ENCODE measurements around the gene HAAO.

The HAAO gene

DNA sequence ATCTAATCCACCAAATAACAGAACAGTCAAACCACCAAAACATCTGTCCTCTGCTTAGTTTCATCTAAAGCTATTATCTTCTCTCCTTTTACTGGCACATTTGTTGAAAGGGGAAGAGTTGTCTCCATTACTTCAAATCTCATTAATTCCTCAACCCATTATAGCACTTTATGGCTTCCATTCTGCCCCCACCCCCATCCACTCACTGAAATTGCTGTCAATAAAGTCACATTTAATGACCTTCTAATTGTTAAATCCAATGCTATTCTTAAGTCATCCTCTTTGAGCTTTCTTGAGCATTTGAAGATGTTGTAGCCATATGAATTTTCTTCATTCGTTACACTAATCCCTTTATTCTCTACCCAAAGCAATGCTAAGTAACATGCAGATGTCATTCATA, 33.6 kb downstream of the HAAO start:
- DNase-seq: no peak
- H2AK5ac ChIP-seq (ENCODE audit: low read length, severe bottlenecking): no peak overlapping the region
- no peak overlapping the region for H2BK120ac ChIP-seq (ENCODE audit: low read depth, low read length)
- no peak overlapping the region for H2BK12ac ChIP-seq (ENCODE audit: low read length in 2 of 2)
- H3K4me1 ChIP-seq (ENCODE audit: control insufficient read depth, insufficient read depth, low read depth, low read length): peaks cover 6% of the 10 kb centered on the region
- H2BK5ac ChIP-seq (ENCODE audit: low read depth, low read length, poor library complexity, severe bottlenecking): no peak overlapping the region
- H4K91ac ChIP-seq (ENCODE audit: low read length): no peak overlapping the region
- no peak overlapping the region for H3K4me2 ChIP-seq (ENCODE audit: low read length, poor library complexity, severe bottlenecking)
- H3K9me3 ChIP-seq (ENCODE audit: control insufficient read depth, low read length): no peaks in the 10 kb centered on the region
- no peak overlapping the region for H3K23ac ChIP-seq (ENCODE audit: low read length in 2 of 2)
- no peak overlapping the region for H2AFZ ChIP-seq (ENCODE audit: low read depth, low read length)
- no peak overlapping the region for H3K4ac ChIP-seq (ENCODE audit: low read depth in 1 of 2, low read length in 2 of 2)
- H3K27me3 ChIP-seq (ENCODE audit: control insufficient read depth in 1 of 2, insufficient read depth in 1 of 2, low read length in 2 of 2): no peaks in the 10 kb centered on the region
- H3K36me3 ChIP-seq (ENCODE audit: control insufficient read depth in 1 of 2, insufficient read depth in 2 of 2, low read depth in 1 of 2, low read length in 2 of 2): peaks cover 4 to 65% of the 10 kb centered on the region in 2 experiments
- no peak overlapping the region for H3K14ac ChIP-seq (ENCODE audit: low read length in 2 of 2)
- H4K8ac ChIP-seq (ENCODE audit: low read length): no peak overlapping the region
- 92% methylated on average over 1 of the region's 1 CpG for WGBS
- no peak overlapping the region for H3K4me3 ChIP-seq (ENCODE audit: insufficient read depth in 1 of 2, low read depth in 1 of 2, low read length in 2 of 2)
- H3K18ac ChIP-seq (ENCODE audit: low read depth in 1 of 2, low read length in 2 of 2): no peak overlapping the region
- no peaks in the 10 kb centered on the region for H3K79me1 ChIP-seq (replicated peaks; ENCODE audit: low read length, poor library complexity, severe bottlenecking)
- no peak overlapping the region for H2BK15ac ChIP-seq (ENCODE audit: low read depth, poor library complexity, severe bottlenecking)
- no peak overlapping the region for H3K9ac ChIP-seq (ENCODE audit: low read length)
- no peak overlapping the region for H3K27ac ChIP-seq (ENCODE audit: low read length, poor library complexity, severe bottlenecking)

- no peak overlapping the region for H3K27ac ChIP-seq (ENCODE audit: low read length, poor library complexity, severe bottlenecking)
- H2BK12ac ChIP-seq (ENCODE audit: low read length in 2 of 2): no peak overlapping the region
- no peak overlapping the region for H3K14ac ChIP-seq (ENCODE audit: low read length in 2 of 2)
- no peak overlapping the region for H2BK15ac ChIP-seq (ENCODE audit: low read depth, poor library complexity, severe bottlenecking)
- H3K9ac ChIP-seq (ENCODE audit: low read length): no peak overlapping the region
- no peak overlapping the region for H2AFZ ChIP-seq (ENCODE audit: low read depth, low read length)
- no peak overlapping the region for H3K4me2 ChIP-seq (ENCODE audit: low read length, poor library complexity, severe bottlenecking)
- H4K91ac ChIP-seq (ENCODE audit: low read length): no peak overlapping the region
- H3K9me3 ChIP-seq (ENCODE audit: control insufficient read depth, low read length): no peaks in the 10 kb centered on the region
- no peak overlapping the region for H2BK120ac ChIP-seq (ENCODE audit: low read depth, low read length)
- H3K18ac ChIP-seq (ENCODE audit: low read depth in 1 of 2, low read length in 2 of 2): no peak overlapping the region
- no peak overlapping the region for H3K4ac ChIP-seq (ENCODE audit: low read depth in 1 of 2, low read length in 2 of 2)
- peaks cover 4 to 65% of the 10 kb centered on the region in 2 experiments for H3K36me3 ChIP-seq (ENCODE audit: control insufficient read depth in 1 of 2, insufficient read depth in 2 of 2, low read depth in 1 of 2, low read length in 2 of 2)
- no peak overlapping the region for H3K4me3 ChIP-seq (ENCODE audit: insufficient read depth in 1 of 2, low read depth in 1 of 2, low read length in 2 of 2)
- no peak overlapping the region for H2BK5ac ChIP-seq (ENCODE audit: low read depth, low read length, poor library complexity, severe bottlenecking)
- DNase-seq: no peak
- no peak overlapping the region for H4K8ac ChIP-seq (ENCODE audit: low read length)
- H3K23ac ChIP-seq (ENCODE audit: low read length in 2 of 2): no peak overlapping the region
- peaks cover 6% of the 10 kb centered on the region for H3K4me1 ChIP-seq (ENCODE audit: control insufficient read depth, insufficient read depth, low read depth, low read length)
- H2AK5ac ChIP-seq (ENCODE audit: low read length, severe bottlenecking): no peak overlapping the region
- no peaks in the 10 kb centered on the region for H3K27me3 ChIP-seq (ENCODE audit: control insufficient read depth in 1 of 2, insufficient read depth in 1 of 2, low read length in 2 of 2)
- WGBS: 88% methylated on average over 4 of the region's 4 CpGs
- H3K79me1 ChIP-seq (replicated peaks; ENCODE audit: low read length, poor library complexity, severe bottlenecking): no peaks in the 10 kb centered on the region
Measured at GRCh38 chr2:42757981-42758740, 34.2 kb downstream of the HAAO start.

DNA sequence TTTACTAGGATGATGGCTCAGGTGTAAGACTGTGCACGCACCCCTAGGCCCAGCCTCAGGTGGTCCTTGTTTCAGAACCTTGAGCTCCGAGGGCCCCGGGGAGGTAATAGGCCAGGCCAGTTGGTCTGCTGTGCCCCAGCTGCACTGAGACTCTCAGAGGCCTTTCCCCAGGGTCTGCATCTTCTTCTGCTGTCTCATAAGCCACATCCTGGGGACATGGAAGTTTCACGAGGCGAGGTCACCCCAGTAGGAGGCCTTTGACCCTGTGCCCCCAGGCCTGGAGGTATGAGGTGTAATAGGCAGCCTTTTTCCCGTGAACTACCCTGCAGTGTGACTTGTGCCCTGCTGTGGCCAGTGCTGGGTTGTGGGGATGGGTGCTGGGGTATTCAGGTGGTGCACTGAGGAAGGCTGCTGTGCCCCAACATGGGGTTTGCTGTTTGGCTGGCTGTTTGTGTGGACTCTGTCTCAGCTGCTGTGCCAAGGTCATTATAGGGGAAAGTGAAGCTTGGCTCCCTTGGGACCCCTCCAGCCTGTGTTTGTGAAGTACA, 35.3 kb downstream of the HAAO start:
- Histone ChIP-seq H3K27ac (ENCODE audit: low read length, poor library complexity, severe bottlenecking) (no peak overlapping the region), H3K9me3 (ENCODE audit: control insufficient read depth, low read length) (no peaks in the 10 kb centered on the region), H2BK120ac (ENCODE audit: low read depth, low read length) (no peak overlapping the region), H3K23ac (ENCODE audit: low read length in 2 of 2) (no peak overlapping the region), H3K18ac (ENCODE audit: low read depth in 1 of 2, low read length in 2 of 2) (no peak overlapping the region), H2AFZ (ENCODE audit: low read depth, low read length) (no peak overlapping the region), H4K8ac (ENCODE audit: low read length) (no peak overlapping the region), H3K4me2 (ENCODE audit: low read length, poor library complexity, severe bottlenecking) (no peak overlapping the region), H2AK5ac (ENCODE audit: low read length, severe bottlenecking) (no peak overlapping the region), H3K9ac (ENCODE audit: low read length) (no peak overlapping the region), H2BK5ac (ENCODE audit: low read depth, low read length, poor library complexity, severe bottlenecking) (no peak overlapping the region), H3K36me3 (ENCODE audit: control insufficient read depth in 1 of 2, insufficient read depth in 2 of 2, low read depth in 1 of 2, low read length in 2 of 2) (peaks cover 4 to 62% of the 10 kb centered on the region in 2 experiments), H3K79me1 (replicated peaks; ENCODE audit: low read length, poor library complexity, severe bottlenecking) (no peaks in the 10 kb centered on the region), H3K14ac (ENCODE audit: low read length in 2 of 2) (no peak overlapping the region), H2BK12ac (ENCODE audit: low read length in 2 of 2) (no peak overlapping the region), H3K4me3 (ENCODE audit: insufficient read depth in 1 of 2, low read depth in 1 of 2, low read length in 2 of 2) (no peak overlapping the region), H2BK15ac (ENCODE audit: low read depth, poor library complexity, severe bottlenecking) (no peak overlapping the region), H3K4ac (ENCODE audit: low read depth in 1 of 2, low read length in 2 of 2) (no peak overlapping the region), H3K4me1 (ENCODE audit: control insufficient read depth, insufficient read depth, low read depth, low read length) (peaks cover 6% of the 10 kb centered on the region), H3K27me3 (ENCODE audit: control insufficient read depth in 1 of 2, insufficient read depth in 1 of 2, low read length in 2 of 2) (no peaks in the 10 kb centered on the region), H4K91ac (ENCODE audit: low read length) (no peak overlapping the region)
- WGBS: 78% methylated on average over 6 of the region's 6 CpGs
- DNase-seq: no peak

- Histone ChIP-seq H3K27me3 (ENCODE audit: control insufficient read depth in 1 of 2, insufficient read depth in 1 of 2, low read length in 2 of 2) (no peaks in the 10 kb centered on the region), H2BK5ac (ENCODE audit: low read depth, low read length, poor library complexity, severe bottlenecking) (no peak overlapping the region), H4K8ac (ENCODE audit: low read length) (no peak overlapping the region), H3K4ac (ENCODE audit: low read depth in 1 of 2, low read length in 2 of 2) (no peak overlapping the region), H3K9me3 (ENCODE audit: control insufficient read depth, low read length) (no peaks in the 10 kb centered on the region), H2BK120ac (ENCODE audit: low read depth, low read length) (no peak overlapping the region), H2AFZ (ENCODE audit: low read depth, low read length) (no peak overlapping the region), H3K23ac (ENCODE audit: low read length in 2 of 2) (no peak overlapping the region), H2BK15ac (ENCODE audit: low read depth, poor library complexity, severe bottlenecking) (no peak overlapping the region), H4K91ac (ENCODE audit: low read length) (no peak overlapping the region), H3K18ac (ENCODE audit: low read depth in 1 of 2, low read length in 2 of 2) (no peak overlapping the region), H2BK12ac (ENCODE audit: low read length in 2 of 2) (no peak overlapping the region), H3K36me3 (ENCODE audit: control insufficient read depth in 1 of 2, insufficient read depth in 2 of 2, low read depth in 1 of 2, low read length in 2 of 2) (peaks cover 4 to 56% of the 10 kb centered on the region in 2 experiments), H3K4me2 (ENCODE audit: low read length, poor library complexity, severe bottlenecking) (no peak overlapping the region), H3K27ac (ENCODE audit: low read length, poor library complexity, severe bottlenecking) (no peak overlapping the region), H2AK5ac (ENCODE audit: low read length, severe bottlenecking) (no peak overlapping the region), H3K14ac (ENCODE audit: low read length in 2 of 2) (no peak overlapping the region), H3K9ac (ENCODE audit: low read length) (no peak overlapping the region), H3K4me1 (ENCODE audit: control insufficient read depth, insufficient read depth, low read depth, low read length) (peaks cover 6% of the 10 kb centered on the region), H3K79me1 (replicated peaks; ENCODE audit: low read length, poor library complexity, severe bottlenecking) (no peaks in the 10 kb centered on the region), H3K4me3 (ENCODE audit: insufficient read depth in 1 of 2, low read depth in 1 of 2, low read length in 2 of 2) (no peak overlapping the region)
- no peak for DNase-seq
- 88% methylated on average over 9 of the region's 10 CpGs for WGBS
Measured at GRCh38 chr2:42756150-42756775, 36.1 kb downstream of the HAAO start.
